Activated naive CD4-positive, alpha-beta T cell treated with anti-CD3 and anti-CD28 coated beads, Interleukin-2, amount 50 U/mL, for 72 hours (primary cell): ENCODE measurements around the gene UQCC2. TPM values are rescaled to one million over a fixed set of nuclear protein-coding genes. Genes with fewer than 3 reads are reported as not detected.

Source experiments
- ATAC-seq, 2 donors: fragments of 150-1000 bp; cut with Tn5 transposase; 2 replicates each; pipeline ENCODE4 v1.10.0; 2021; ENCODE audit warnings: mild to moderate bottlenecking in 2 of 2, moderate library complexity in 2 of 2
- DNase-seq, 2 donors: peaks; one replicate each; pipeline ENCODE4 v3.0.0; 2021 to 2022; ENCODE audit warnings: low spot score in 2 of 2
- H3K27ac Mint-ChIP-seq, 2 donors: one replicate each; pipeline ENCODE4 v1.8.0; 2022; ENCODE audit warnings: mild to moderate bottlenecking in 2 of 2, mixed read lengths in 2 of 2
- H3K36me3 Mint-ChIP-seq, 2 donors: one replicate each; pipeline ENCODE4 v1.8.0; 2022; ENCODE audit warnings: mixed read lengths in 2 of 2
- H3K9me3 Mint-ChIP-seq, 2 donors: one replicate each; pipeline ENCODE4 v1.8.0; 2022; ENCODE audit warnings: mixed read lengths in 2 of 2
- total RNA-seq, 2 donors: library from RNA; stranded (reverse); gene quantifications; one replicate each; pipeline ENCODE4 v1.2.3, GENCODE V29; 2022

UQCC2 gene
- total RNA-seq, 2 donors from 2014 or later = 114 to 145 TPM

- no peaks in the 10 kb centered on the region for H3K9me3 Mint-ChIP-seq
- no peak overlapping the region for H3K27ac Mint-ChIP-seq
- ATAC-seq (no peak), DNase-seq (no peak)
- peaks cover 9 to 11% of the 10 kb centered on the region in 2 donors for H3K36me3 Mint-ChIP-seq
Observed at GRCh38 chr6:33664506-33665057, 46.9 kb downstream of the UQCC2 start.

DNA sequence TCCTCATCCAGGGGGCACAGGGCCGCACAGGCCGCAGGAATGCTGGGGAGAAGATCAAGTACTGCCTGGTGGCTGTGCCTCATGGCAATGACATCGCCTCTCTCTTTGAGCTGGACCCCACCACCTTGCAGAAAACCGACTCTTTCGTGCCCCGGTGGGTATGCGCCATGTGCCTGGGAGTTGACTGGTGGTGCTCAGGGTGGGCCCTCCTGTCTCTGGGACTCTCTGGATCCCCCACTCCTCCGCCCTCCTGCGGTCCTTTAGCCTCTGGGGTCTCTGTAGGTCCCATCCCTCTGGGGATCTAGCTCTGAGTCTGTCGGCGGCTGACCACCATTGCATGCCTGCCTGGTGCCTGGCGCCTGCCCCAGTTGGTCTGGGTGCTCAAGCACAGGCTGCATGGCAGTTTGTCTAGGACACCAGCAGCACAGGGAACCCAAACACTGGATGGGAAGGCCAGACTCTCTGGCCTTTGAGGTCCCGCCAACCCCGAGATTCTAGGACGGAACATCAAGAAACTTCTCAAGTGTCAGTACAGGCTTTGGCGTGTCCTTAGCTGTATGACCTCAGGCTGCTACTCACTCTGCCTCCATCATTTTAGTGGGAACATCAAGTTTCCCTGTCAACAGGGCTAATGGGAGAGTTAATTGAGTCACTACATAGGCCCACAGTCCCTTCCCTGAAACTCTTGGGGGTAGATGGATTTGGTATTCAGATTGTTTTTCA, 47.6 kb downstream of the UQCC2 start:
- Mint-ChIP-seq H3K27ac (no peak overlapping the region), H3K36me3 (peaks cover 9 to 11% of the 10 kb centered on the region in 2 donors), H3K9me3 (no peaks in the 10 kb centered on the region)
- DNase-seq = no peak
- ATAC-seq = no peak

GRCh38 chr6:33663028-33663427, 48.5 kb downstream of the UQCC2 start:
- no peak for DNase-seq
- ATAC-seq = no peak
- Mint-ChIP-seq H3K27ac (no peak overlapping the region), H3K36me3 (peaks cover under 1 to 3% of the 10 kb centered on the region in 2 donors), H3K9me3 (no peaks in the 10 kb centered on the region)

DNA sequence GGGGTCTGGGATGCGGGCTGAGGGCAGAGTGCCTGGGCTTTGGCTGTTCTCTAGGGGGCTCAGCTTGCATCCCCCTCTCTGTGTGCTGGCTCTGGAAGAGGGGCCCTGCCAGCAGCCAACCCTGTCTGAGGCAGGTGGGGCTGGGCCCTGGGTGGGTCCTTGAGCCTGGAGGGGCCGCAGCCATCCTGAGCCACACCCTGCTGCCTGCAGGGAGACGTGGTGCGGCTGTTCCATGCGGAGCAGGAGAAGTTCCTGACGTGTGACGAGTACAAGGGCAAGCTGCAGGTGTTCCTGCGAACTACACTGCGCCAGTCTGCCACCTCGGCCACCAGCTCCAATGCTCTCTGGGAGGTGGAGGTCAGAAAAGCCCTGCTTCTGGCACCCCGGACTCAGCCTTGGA, 49.2 kb downstream of the UQCC2 start:
- Mint-ChIP-seq H3K27ac (no peak overlapping the region), H3K36me3 (no peaks in the 10 kb centered on the region), H3K9me3 (no peaks in the 10 kb centered on the region)
- ATAC-seq (no peak), DNase-seq (no peak)

- Mint-ChIP-seq H3K36me3 (no peaks in the 10 kb centered on the region), H3K27ac (no peak overlapping the region), H3K9me3 (no peaks in the 10 kb centered on the region)
- no peak for DNase-seq
- ATAC-seq = no peak
Observed at GRCh38 chr6:33661106-33661838, 50.2 kb downstream of the UQCC2 start.

- H3K9me3 Mint-ChIP-seq = no peaks in the 10 kb centered on the region
Observed at GRCh38 chr6:33659986-33660385, 51.5 kb downstream of the UQCC2 start.

GRCh38 chr6:33658982-33659689, 52.4 kb downstream of the UQCC2 start:
- ATAC-seq (no peak), DNase-seq (no peak)
- H3K36me3 Mint-ChIP-seq = no peaks in the 10 kb centered on the region
- no peaks in the 10 kb centered on the region for H3K9me3 Mint-ChIP-seq
- H3K27ac Mint-ChIP-seq = no peak overlapping the region

More at GRCh38 chr6:33659986-33660385, 51.5 kb downstream of the UQCC2 start:
- H3K36me3 Mint-ChIP-seq = no peaks in the 10 kb centered on the region
- ATAC-seq (no peak), DNase-seq (no peak)
- H3K27ac Mint-ChIP-seq = peak overlapping the region; percentile 1 to 55

- ATAC-seq (no peak), DNase-seq (no peak)
- Mint-ChIP-seq H3K9me3 (no peaks in the 10 kb centered on the region), H3K36me3 (no peaks in the 10 kb centered on the region), H3K27ac (peak overlapping the region in 1 of 2 donors; percentile 53)
Observed at GRCh38 chr6:33656844-33657243, 54.7 kb downstream of the UQCC2 start.

DNA sequence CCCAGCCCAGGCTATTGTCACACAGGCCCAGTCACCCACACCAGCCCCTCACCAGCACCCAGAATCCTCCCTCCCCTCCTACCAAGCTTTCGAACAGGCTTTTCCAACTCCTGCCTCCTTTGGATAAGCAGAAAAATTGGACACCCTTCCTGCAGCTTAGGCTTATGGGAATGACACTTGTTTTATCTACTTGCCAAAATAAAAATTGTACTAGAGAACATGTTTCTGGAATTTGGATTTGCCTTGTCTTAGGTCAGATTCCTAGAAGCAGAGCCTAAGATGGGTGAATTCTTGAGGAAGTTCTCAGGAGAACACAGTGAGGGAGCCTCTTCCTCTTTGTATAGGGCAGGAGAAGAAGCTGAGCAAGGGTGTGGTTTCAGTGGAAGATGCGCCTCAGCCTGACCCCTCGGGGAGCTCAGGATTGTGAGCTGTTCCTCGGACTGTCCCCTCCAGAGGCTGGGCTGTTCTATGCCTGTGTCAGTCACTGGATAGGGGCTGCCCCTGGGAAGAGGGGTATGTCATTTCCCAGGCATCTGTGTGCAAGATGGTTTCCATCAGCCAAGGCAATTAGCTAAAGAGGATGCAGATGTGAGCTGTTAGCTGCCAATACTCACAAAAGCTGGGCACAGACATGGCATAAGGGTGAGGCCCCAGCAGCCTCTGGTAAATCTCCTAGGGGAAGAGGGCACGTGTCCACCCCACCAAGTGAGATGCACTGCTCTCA, 56.5 kb downstream of the UQCC2 start:
- Mint-ChIP-seq H3K27ac (peak overlapping the region; percentile 9 to 75), H3K9me3 (no peaks in the 10 kb centered on the region), H3K36me3 (no peaks in the 10 kb centered on the region)
- ATAC-seq (peak in 1 of 2 donors; percentile 96), DNase-seq (peak in 1 of 2 donors; percentile 60)

GRCh38 chr6:33652002-33652401, 59.5 kb downstream of the UQCC2 start:
- Mint-ChIP-seq H3K36me3 (no peaks in the 10 kb centered on the region), H3K9me3 (no peaks in the 10 kb centered on the region), H3K27ac (peak overlapping the region in 1 of 2 donors; percentile 50)
- ATAC-seq = no peak
- no peak for DNase-seq

DNA sequence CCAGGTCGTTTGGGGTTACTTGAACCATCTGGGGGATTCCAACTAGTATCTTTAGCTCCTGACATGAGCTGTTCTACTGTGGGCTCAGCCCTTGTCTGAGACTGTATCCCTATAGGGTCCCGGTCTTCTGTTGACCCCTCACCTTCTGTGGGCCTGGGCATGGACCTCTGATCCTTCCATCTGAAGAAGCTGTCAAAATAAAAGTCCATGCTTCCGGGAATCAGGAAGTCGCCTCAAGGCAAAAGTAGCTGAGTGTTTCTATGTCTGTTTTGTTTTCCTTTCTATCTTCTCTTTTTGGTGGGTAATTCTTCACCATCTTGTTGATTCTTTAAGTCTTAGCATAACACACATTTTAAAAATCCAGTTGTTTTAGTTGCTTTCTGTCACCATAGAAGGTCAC, 60.1 kb downstream of the UQCC2 start:
- H3K9me3 Mint-ChIP-seq = no peaks in the 10 kb centered on the region
- ATAC-seq (no peak), DNase-seq (no peak)
- peak overlapping the region; percentile 17 to 50 for H3K27ac Mint-ChIP-seq
- H3K36me3 Mint-ChIP-seq = no peaks in the 10 kb centered on the region

Other genes starting within 250 kb of the UQCC2 start
- 10 to 100 TPM; 43.8 to 57.0 TPM for gene BAK1, start 131.4 kb downstream of the UQCC2 start, total RNA-seq
- 10 to 100 TPM; 39.2 to 50.8 TPM for gene ITPR3, start 90.4 kb downstream of the UQCC2 start, total RNA-seq
- not detected for gene IP6K3, start 35.2 kb upstream of the UQCC2 start, total RNA-seq
- 10 to 100 TPM; 54.4 to 80.5 TPM for gene LEMD2, start 77.4 kb upstream of the UQCC2 start, total RNA-seq
- not detected for gene MLN, start 92.3 kb upstream of the UQCC2 start, total RNA-seq